Right lobe of liver (tissue), 4 donors: ENCODE measurements around the gene CTSW.

Source experiments
- POLR2A ChIP-seq: fragments of 450-650 bp; IDR thresholded peaks from one replicate; pipeline ENCODE4 v1.6.1; 2017; ENCODE audit warnings: antibody characterized with exemption, mild to moderate bottlenecking
- TF ChIP-seq, protein P1 (sequence below), 4 donors: fragments of 200-600 bp in 3 of 4; fragments of 450-650 bp in 1 of 4; IDR thresholded peaks; one replicate each; pipeline versions ENCODE4 v1.5.1 to v1.8.0; 2016 to 2022; ENCODE audit warnings: antibody characterized with exemption in 4 of 4, mild to moderate bottlenecking in 2 of 4
- donor health status: DM: no; HTN: no; CAD: no.
- donor health status: DM: no; HTN: no; CAD: no.
- donor health status: DM: no; HTN: yes; CAD: no.

DNA sequence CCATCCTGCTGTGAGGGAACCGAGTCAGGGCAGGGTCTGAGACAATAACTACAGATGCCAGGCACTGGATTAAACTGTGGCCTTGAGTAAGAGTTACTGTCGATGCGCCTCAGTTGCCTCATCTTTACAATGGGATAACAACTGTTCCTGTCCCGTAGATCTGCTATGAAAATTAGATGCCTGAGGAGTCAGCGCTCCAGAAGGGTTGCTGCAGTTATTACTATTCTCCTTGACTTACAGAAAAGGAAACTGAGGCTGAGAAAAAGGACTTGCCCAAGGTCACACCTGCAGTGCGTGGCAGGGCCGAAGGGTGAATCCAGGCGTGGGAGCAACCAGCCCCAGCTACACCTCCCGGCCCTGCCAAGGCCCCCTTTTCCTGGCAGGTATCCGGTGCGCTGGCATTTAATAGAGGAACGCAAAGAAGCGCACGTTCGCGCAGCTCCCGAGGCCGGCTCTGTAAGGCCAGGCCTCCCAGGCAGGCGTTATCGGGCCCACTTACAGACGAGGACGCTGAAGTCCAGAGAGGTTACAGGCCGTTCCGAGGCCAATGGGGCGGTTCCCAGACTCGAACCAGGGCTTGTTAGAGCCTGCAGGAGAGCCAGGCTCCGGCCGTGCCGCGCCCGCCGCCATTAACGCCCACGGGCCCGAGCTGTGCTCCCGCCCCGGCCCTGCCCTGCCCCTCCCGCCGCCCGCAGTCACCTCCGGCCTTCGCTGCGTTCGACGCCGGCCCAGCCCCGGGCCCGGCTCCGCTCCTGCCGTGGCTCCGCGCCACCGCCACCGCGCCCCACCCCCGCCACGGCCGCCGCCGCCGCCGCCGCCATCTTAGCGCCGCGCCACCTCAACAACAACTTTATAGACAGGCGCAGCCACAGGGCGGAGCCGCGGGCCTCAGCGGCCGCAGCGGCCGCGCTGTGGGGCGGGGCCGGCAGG, 38.8 kb downstream of the CTSW start, which contains the start of gene C11orf68:
- TF ChIP-seq, protein P1, sequence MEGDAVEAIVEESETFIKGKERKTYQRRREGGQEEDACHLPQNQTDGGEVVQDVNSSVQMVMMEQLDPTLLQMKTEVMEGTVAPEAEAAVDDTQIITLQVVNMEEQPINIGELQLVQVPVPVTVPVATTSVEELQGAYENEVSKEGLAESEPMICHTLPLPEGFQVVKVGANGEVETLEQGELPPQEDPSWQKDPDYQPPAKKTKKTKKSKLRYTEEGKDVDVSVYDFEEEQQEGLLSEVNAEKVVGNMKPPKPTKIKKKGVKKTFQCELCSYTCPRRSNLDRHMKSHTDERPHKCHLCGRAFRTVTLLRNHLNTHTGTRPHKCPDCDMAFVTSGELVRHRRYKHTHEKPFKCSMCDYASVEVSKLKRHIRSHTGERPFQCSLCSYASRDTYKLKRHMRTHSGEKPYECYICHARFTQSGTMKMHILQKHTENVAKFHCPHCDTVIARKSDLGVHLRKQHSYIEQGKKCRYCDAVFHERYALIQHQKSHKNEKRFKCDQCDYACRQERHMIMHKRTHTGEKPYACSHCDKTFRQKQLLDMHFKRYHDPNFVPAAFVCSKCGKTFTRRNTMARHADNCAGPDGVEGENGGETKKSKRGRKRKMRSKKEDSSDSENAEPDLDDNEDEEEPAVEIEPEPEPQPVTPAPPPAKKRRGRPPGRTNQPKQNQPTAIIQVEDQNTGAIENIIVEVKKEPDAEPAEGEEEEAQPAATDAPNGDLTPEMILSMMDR (IDR thresholded peaks at IDR 0.05): peak in 1 of 4 donors; percentile 4
- TF ChIP-seq POLR2A: peak; percentile 70
